Natural killer cell (primary cell): Measurements from ENCODE around the gene ADCK1. TPM values are rescaled to one million over a fixed set of nuclear protein-coding genes. Genes with fewer than 3 reads are reported as not detected.

Experiments
- ATAC-seq, 3 donors: fragments of 150-1000 bp in 2 of 3; fragments of 200-7000 bp in 1 of 3; cut with Tn5 transposase; 1 replicate in 1 of 3; 2 replicates in 2 of 3; pipeline ENCODE4 v1.10.0; 2021; ENCODE audit warnings: mild to moderate bottlenecking in 2 of 3, moderate library complexity in 2 of 3
- DNase-seq, 2 donors: peaks; one replicate each; pipeline versions ENCODE4 v3.0.0 to v3.0.0-alpha.2; 2013 to 2021; ENCODE audit warnings: mixed read lengths in 1 of 2
- H3K27ac ChIP-seq: one replicate; pipeline ENCODE4 v1.5.1; 2013; ENCODE audit warnings: mild to moderate bottlenecking, low read length
- H3K27me3 ChIP-seq: one replicate; pipeline ENCODE4 v1.6.1; 2013; ENCODE audit warnings: low read length; ENCODE audit not compliant: control insufficient read depth, insufficient read depth
- H3K36me3 ChIP-seq: one replicate; pipeline ENCODE4 v1.6.1; 2013; ENCODE audit warnings: low read length; ENCODE audit not compliant: control insufficient read depth, insufficient read depth
- H3K4me1 ChIP-seq: one replicate; pipeline ENCODE4 v1.6.1; 2013; ENCODE audit warnings: low read length; ENCODE audit not compliant: control insufficient read depth, insufficient read depth
- H3K4me3 ChIP-seq: one replicate; pipeline ENCODE4 v1.5.1; 2013; ENCODE audit warnings: low read length
- H3K9me3 ChIP-seq: one replicate; pipeline ENCODE4 v1.6.1; 2013; ENCODE audit warnings: low read length; ENCODE audit not compliant: control insufficient read depth, insufficient read depth
- H3K27ac Mint-ChIP-seq, 2 donors: one replicate each; pipeline ENCODE4 v1.8.0; 2022; ENCODE audit warnings: mild to moderate bottlenecking in 2 of 2, mixed read lengths in 2 of 2, moderate library complexity in 1 of 2
- H3K27me3 Mint-ChIP-seq, 2 donors: one replicate each; pipeline ENCODE4 v1.8.0; 2022; ENCODE audit warnings: low read depth in 2 of 2, mixed read lengths in 2 of 2
- H3K36me3 Mint-ChIP-seq: one replicate; pipeline ENCODE4 v1.8.0; 2022; ENCODE audit warnings: mixed read lengths
- H3K4me1 Mint-ChIP-seq, 2 donors: one replicate each; pipeline ENCODE4 v1.8.0; 2022; ENCODE audit warnings: mixed read lengths in 2 of 2
- H3K4me3 Mint-ChIP-seq: one replicate; pipeline ENCODE4 v1.8.0; 2022; ENCODE audit warnings: mild to moderate bottlenecking, moderate library complexity, mixed read lengths
- H3K9me3 Mint-ChIP-seq, 2 donors: one replicate each; pipeline ENCODE4 v1.8.0; 2022; ENCODE audit warnings: mixed read lengths in 2 of 2
- WGBS: methylation state at CpG from one replicate; pipeline ENCODE4 v1.1.7; 2013; ENCODE audit warnings: missing lambda C conversion rate; ENCODE audit not compliant: insufficient coverage; 5-methylcytosine and 5-hydroxymethylcytosine counted together
- intact Hi-C: fragments of 100-400 bp; cut with micrococcal nuclease; formaldehyde crosslinking; loops from one replicate; pipeline ENCODE4 v1.14.2; 2022
- total RNA-seq, 4 donors: library from RNA; stranded (reverse); fragments of 120-200 nt in 1 of 4; gene quantifications; one replicate each; pipeline versions ENCODE4 v1.2.3 to v1.2.4, GENCODE V29; 2013 to 2022
- TF ChIP-seq, protein P1 (sequence below): fragments of 200-600 bp; IDR thresholded peaks from one replicate; pipeline ENCODE4 v1.8.0; 2022; ENCODE audit warnings: antibody characterized with exemption

The ADCK1 gene
- total RNA-seq, 3 donors from 2014 or later (not counting 1 experiment from before 2014, with no cell fraction given): 8.0 to 9.2 (median 8.5) TPM

DNA sequence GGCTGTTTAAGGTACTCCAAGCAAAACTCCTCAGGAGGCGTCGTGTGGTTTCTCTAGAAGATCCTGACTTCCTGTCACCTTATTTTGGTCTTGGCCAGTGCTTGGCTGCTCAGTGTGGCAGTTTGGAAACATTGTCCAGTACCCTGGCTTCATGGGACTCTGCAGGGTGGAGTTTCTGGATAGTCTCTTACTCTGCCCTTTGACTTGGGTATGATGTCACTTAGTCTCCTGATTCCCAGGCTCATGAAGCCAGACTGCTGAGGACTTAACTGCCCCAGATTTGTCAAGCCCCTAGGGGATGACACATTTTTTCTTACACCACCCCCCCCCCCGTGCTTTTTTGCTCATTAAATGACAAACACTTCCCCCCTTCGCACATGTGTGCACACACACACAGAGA lies 82.7 kb downstream of the ADCK1 start:
- Mint-ChIP-seq H3K27me3 (no peaks in the 10 kb centered on the region), H3K36me3 (no peaks in the 10 kb centered on the region), H3K4me3 (no peak overlapping the region), H3K9me3 (no peaks in the 10 kb centered on the region), H3K4me1 (peaks cover 0 to 7% of the 10 kb centered on the region in 2 donors), H3K27ac (no peak overlapping the region)
- H3K4me3 ChIP-seq: no peak overlapping the region
- intact Hi-C loops: no loop called here
- ATAC-seq (no peak), DNase-seq (no peak)
- H3K27me3 ChIP-seq: no peaks in the 10 kb centered on the region
- 55% methylated on average over 4 of the region's 4 CpGs for WGBS
- no peaks in the 10 kb centered on the region for H3K9me3 ChIP-seq
- H3K36me3 ChIP-seq: no peaks in the 10 kb centered on the region
- TF ChIP-seq, protein P1, sequence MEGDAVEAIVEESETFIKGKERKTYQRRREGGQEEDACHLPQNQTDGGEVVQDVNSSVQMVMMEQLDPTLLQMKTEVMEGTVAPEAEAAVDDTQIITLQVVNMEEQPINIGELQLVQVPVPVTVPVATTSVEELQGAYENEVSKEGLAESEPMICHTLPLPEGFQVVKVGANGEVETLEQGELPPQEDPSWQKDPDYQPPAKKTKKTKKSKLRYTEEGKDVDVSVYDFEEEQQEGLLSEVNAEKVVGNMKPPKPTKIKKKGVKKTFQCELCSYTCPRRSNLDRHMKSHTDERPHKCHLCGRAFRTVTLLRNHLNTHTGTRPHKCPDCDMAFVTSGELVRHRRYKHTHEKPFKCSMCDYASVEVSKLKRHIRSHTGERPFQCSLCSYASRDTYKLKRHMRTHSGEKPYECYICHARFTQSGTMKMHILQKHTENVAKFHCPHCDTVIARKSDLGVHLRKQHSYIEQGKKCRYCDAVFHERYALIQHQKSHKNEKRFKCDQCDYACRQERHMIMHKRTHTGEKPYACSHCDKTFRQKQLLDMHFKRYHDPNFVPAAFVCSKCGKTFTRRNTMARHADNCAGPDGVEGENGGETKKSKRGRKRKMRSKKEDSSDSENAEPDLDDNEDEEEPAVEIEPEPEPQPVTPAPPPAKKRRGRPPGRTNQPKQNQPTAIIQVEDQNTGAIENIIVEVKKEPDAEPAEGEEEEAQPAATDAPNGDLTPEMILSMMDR: no peak
- no peaks in the 10 kb centered on the region for H3K4me1 ChIP-seq
- H3K27ac ChIP-seq: no peak overlapping the region

DNA sequence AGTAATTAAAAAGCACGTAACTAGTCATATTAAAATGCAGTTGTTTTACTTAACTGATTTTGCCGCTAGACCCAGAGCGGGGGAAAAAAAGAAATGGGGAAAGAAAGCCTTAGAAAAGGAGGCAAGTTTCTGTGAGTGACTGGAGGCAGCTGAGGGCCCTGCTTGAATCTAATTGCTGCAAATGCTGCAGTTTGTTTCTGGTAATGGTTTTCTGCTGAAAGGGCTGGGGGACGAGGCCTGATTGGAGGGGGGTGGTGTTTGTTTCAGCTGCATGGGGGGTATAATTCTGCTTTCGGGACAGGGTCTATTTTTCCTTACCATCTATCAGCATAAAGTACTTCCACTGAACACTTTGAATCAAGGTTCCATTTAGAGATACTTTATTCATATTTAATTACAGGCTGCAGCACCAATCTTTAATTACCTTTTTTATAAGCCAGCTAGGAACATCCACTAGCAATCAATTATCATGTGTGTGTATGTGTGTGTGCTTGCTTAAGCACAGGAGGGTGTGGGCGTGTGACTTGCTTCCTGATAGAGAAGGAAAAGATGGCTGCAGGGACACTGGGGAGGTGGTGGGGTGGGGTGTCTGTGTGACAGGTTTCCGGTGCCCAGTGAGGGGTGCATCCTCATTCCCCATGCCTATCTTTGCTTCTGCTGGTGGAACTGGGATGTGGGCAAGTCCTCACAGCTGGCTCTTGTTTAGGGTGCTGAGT lies 83.4 kb downstream of the ADCK1 start:
- TF ChIP-seq, protein P1: no peak
- H3K27me3 Mint-ChIP-seq: no peaks in the 10 kb centered on the region
- H3K27ac Mint-ChIP-seq: no peak overlapping the region
- no peaks in the 10 kb centered on the region for H3K9me3 Mint-ChIP-seq
- no peak for DNase-seq
- Histone ChIP-seq H3K9me3 (no peaks in the 10 kb centered on the region), H3K27me3 (no peaks in the 10 kb centered on the region), H3K36me3 (no peaks in the 10 kb centered on the region), H3K27ac (no peak overlapping the region), H3K4me3 (no peak overlapping the region), H3K4me1 (no peaks in the 10 kb centered on the region)
- WGBS: 86% methylated on average over 7 of the region's 7 CpGs
- H3K36me3 Mint-ChIP-seq: peaks cover 6% of the 10 kb centered on the region
- H3K4me1 Mint-ChIP-seq: peaks cover 0 to 7% of the 10 kb centered on the region in 2 donors
- intact Hi-C loops: no loop called here
- no peak overlapping the region for H3K4me3 Mint-ChIP-seq
- no peak for ATAC-seq

DNA sequence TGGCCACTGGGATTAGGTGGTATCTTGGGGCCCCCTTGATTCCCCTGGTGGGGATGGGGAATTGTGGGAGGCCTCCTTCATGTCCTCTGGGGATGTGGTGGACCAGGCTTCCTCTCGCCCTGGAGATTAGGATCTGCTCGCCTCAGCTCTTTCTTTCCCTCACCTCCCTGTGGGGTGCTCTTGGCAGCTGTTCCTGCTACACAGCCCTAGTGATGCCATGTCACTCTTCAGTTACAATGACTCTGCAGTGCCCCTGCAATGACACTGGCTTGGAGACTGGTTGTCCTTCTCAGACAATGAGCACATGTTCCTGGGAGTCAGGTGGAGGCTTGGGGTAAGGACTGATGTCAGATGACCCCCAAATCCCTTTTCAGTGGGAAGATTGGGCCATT lies 83.9 kb downstream of the ADCK1 start:
- Mint-ChIP-seq H3K9me3 (no peaks in the 10 kb centered on the region), H3K36me3 (peaks cover 7% of the 10 kb centered on the region), H3K4me1 (peaks cover 0 to 7% of the 10 kb centered on the region in 2 donors), H3K27ac (no peak overlapping the region), H3K27me3 (no peaks in the 10 kb centered on the region), H3K4me3 (no peak overlapping the region)
- DNase-seq: no peak
- Histone ChIP-seq H3K36me3 (no peaks in the 10 kb centered on the region), H3K27me3 (no peaks in the 10 kb centered on the region), H3K4me3 (no peak overlapping the region), H3K4me1 (no peaks in the 10 kb centered on the region), H3K9me3 (no peaks in the 10 kb centered on the region), H3K27ac (no peak overlapping the region)
- no peak for ATAC-seq
- intact Hi-C loops: no loop called here
- 81% methylated on average over 2 of the region's 2 CpGs for WGBS
- TF ChIP-seq, protein P1: no peak

DNA sequence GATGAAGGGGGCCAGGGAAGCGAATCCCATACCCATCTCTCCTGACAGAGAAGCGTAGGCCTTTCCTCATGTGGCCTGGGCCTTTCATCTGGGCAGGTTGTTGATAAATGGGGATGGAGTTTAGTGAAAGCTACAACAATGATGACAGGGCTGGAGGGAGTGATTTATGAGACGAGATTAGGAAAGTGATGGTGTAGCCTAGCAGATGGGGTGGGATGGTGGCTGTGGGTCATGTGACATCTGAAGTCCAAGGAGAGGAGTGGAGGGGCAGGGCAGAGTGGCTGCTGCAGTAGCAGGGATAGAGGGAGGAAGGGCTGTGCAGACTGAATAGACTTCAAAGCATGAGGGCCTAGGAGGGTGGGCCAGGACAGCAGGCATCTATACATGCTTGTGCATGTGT lies 85.5 kb downstream of the ADCK1 start:
- H3K27me3 ChIP-seq: no peaks in the 10 kb centered on the region
- Mint-ChIP-seq H3K27ac (no peak overlapping the region), H3K27me3 (no peaks in the 10 kb centered on the region), H3K4me3 (no peak overlapping the region), H3K4me1 (peaks cover 0 to 7% of the 10 kb centered on the region in 2 donors), H3K9me3 (peaks cover 4% of the 10 kb centered on the region in 2 donors), H3K36me3 (peaks cover 7% of the 10 kb centered on the region)
- DNase-seq (no peak), ATAC-seq (no peak)
- WGBS: 92% methylated on average over 3 of the region's 3 CpGs
- intact Hi-C loops: no loop called here
- TF ChIP-seq, protein P1: no peak
- no peak overlapping the region for H3K4me3 ChIP-seq
- no peaks in the 10 kb centered on the region for H3K36me3 ChIP-seq
- no peaks in the 10 kb centered on the region for H3K9me3 ChIP-seq
- no peaks in the 10 kb centered on the region for H3K4me1 ChIP-seq
- no peak overlapping the region for H3K27ac ChIP-seq
